Measurements from ENCODE around the gene GAST. TPM values are rescaled to one million over a fixed set of nuclear protein-coding genes. Genes with fewer than 3 reads are reported as not detected.
A peak's percentile ranks its signal among the peaks of the same experiment; 100 is the strongest.

The GAST gene
- total and polyA plus RNA-seq, 9 of the 15 experiments (the other 6 are each of a cell fraction or from before 2014, with no cell fraction given) = not detected

GRCh38 chr17:41689497-41690299, 22.4 kb upstream of the GAST start (continued):
- no peak for TF ChIP-seq NR4A1 (CRISPR knock-in tag; IDR thresholded peaks at IDR 0.05)
- peak; percentile 12; the same call in 1 of the 2 replicates for TF ChIP-seq NR4A1 (tag; IDR thresholded peaks at IDR 0.05)
- no peak for TF ChIP-seq KLF10 (CRISPR knock-in tag; IDR thresholded peaks at IDR 0.05)
- TF ChIP-seq CBFA2T2 (conservative IDR thresholded peaks at IDR 0.05) = no peak
- no peak for TF ChIP-seq PHB2 (IDR thresholded peaks at IDR 0.05; ENCODE audit: low read depth)
- TF ChIP-seq ZNF282 (CRISPR knock-in tag; IDR thresholded peaks at IDR 0.05) = no peak
- no peak for TF ChIP-seq RFX7 (CRISPR knock-in tag; IDR thresholded peaks at IDR 0.05)
- TF ChIP-seq ZNF707 (CRISPR knock-in tag; conservative IDR thresholded peaks at IDR 0.05) = no peak
- no peak for TF ChIP-seq ZNF586 (CRISPR knock-in tag; conservative IDR thresholded peaks at IDR 0.05)
- no peak for TF ChIP-seq NELFE (IDR thresholded peaks at IDR 0.05; ENCODE audit: insufficient read depth, insufficient read length)
- no peak for TF ChIP-seq ZNF764 (CRISPR knock-in tag; IDR thresholded peaks at IDR 0.05; ENCODE audit: low read depth)
- no peak for TF ChIP-seq ZNF407 (IDR thresholded peaks at IDR 0.05; ENCODE audit: low read depth)
- peak; percentile 14 for TF ChIP-seq POLR2AphosphoS5 (IDR thresholded peaks at IDR 0.05; ENCODE audit: control insufficient read depth, insufficient read depth, low read depth, low read length)
- no peak for TF ChIP-seq NR2C2 (CRISPR knock-in tag; IDR thresholded peaks at IDR 0.05)
- TF ChIP-seq NR2C2 (tag; IDR thresholded peaks at IDR 0.05) = no peak
- TF ChIP-seq HDGF (IDR thresholded peaks at IDR 0.05) = 0 out of 2 replicates have a peak, but pooled peaks have one; percentile 26
- TF ChIP-seq ZNF134 (CRISPR knock-in tag; conservative IDR thresholded peaks at IDR 0.05) = no peak
- no peak; the same call in 1 of the 2 replicates for TF ChIP-seq PML (IDR thresholded peaks at IDR 0.05; ENCODE audit: low read length)
- TF ChIP-seq MAFG (tag; conservative IDR thresholded peaks at IDR 0.05) = no peak
- no peak for TF ChIP-seq CHCHD3 (CRISPR knock-in tag; IDR thresholded peaks at IDR 0.05)
- no peak for TF ChIP-seq MCM7 (IDR thresholded peaks at IDR 0.05)
- no peak for TF ChIP-seq ZNF253 (CRISPR knock-in tag; conservative IDR thresholded peaks at IDR 0.05)
- no peak for TF ChIP-seq ZC3H11A (IDR thresholded peaks at IDR 0.05; ENCODE audit: low read depth, low read length)
- TF ChIP-seq TCFL5 (CRISPR knock-in tag; conservative IDR thresholded peaks at IDR 0.05) = no peak
